ACHN (cell line): ENCODE measurements around the gene MED31.
"Not testable (repeated sequence)": the region's sequence is repeated elsewhere in the genome, so short reads cannot be mapped to it uniquely, and the experiment has no call there.

Experiments
- DNase-seq: peaks from one replicate; pipeline ENCODE4 v3.0.0-alpha.2; 2015
- in situ Hi-C: cut with HindIII; loops from 2 replicates; pipeline ENCODE4 v1.10.0; 2017; ENCODE audit warnings: low sequenced_read_pairs, low pct_ligation_motif_present, low pct_unique_long_range_greater_than_20kb

The MED31 gene

GRCh38 chr17:6596511-6596910 is 54.9 kb downstream of the MED31 start:
- in situ Hi-C loops = no loop called here
- no peak for DNase-seq

- in situ Hi-C loops = no loop called here
- DNase-seq = no peak
Observed at GRCh38 chr17:6596081-6596480, 55.3 kb downstream of the MED31 start.

- in situ Hi-C loops, DNase-seq: not testable (repeated sequence)
Observed at GRCh38 chr17:6593371-6593770, 58.0 kb downstream of the MED31 start.
